HepG2 (cell line): ENCODE measurements around the gene ZNF235. TPM values are rescaled to one million over a fixed set of nuclear protein-coding genes. Genes with fewer than 3 reads are reported as not detected.

Experiments
- CBFB ChIP-seq: sonication (generic); formaldehyde crosslinking; IDR thresholded peaks from 2 replicates; pipeline ENCODE4 v1.4.0; 2020; ENCODE audit warnings: missing genetic modification reagents
- DR1 ChIP-seq: sonication (generic); formaldehyde crosslinking; IDR thresholded peaks from 2 replicates; pipeline ENCODE4 v1.8.0; 2021; ENCODE audit warnings: mild to moderate bottlenecking, missing genetic modification reagents, inconsistent platforms
- ETV5 ChIP-seq: IDR thresholded peaks from 2 replicates; pipeline ENCODE4 v1.6.1; 2018; ENCODE audit warnings: missing biosample characterization, missing genetic modification reagents, inconsistent platforms, borderline replicate concordance
- FOXK1 ChIP-seq: sonication (generic); formaldehyde crosslinking; IDR thresholded peaks from 2 replicates; pipeline ENCODE4 v1.4.0; 2020; ENCODE audit warnings: low read depth, missing genetic modification reagents, borderline replicate concordance
- FOXK2 ChIP-seq: fragments of 450-650 bp; IDR thresholded peaks from 2 replicates; pipeline ENCODE4 v1.6.1; 2016
- HOXD1 ChIP-seq: sonication (generic); formaldehyde crosslinking; IDR thresholded peaks from 2 replicates; pipeline ENCODE4 v1.5.0; 2020; ENCODE audit warnings: missing genetic modification reagents
- JDP2 ChIP-seq: sonication (generic); formaldehyde crosslinking; IDR thresholded peaks from 2 replicates; pipeline ENCODE4 v1.8.1; 2022; ENCODE audit warnings: missing genetic modification reagents, borderline replicate concordance
- KAT8 ChIP-seq: IDR thresholded peaks from 2 replicates; pipeline ENCODE4 v1.6.1; 2016; ENCODE audit warnings: missing genetic modification reagents, missing compliant biosample characterization
- NR3C1 ChIP-seq: sonication (generic); formaldehyde crosslinking; IDR thresholded peaks from 2 replicates; pipeline ENCODE4 v1.4.0; 2020; ENCODE audit warnings: missing genetic modification reagents
- RELA ChIP-seq: sonication (generic); formaldehyde crosslinking; IDR thresholded peaks from 2 replicates; pipeline ENCODE4 v1.4.0; 2020; ENCODE audit warnings: missing genetic modification reagents
- SNAPC2 ChIP-seq: sonication (generic); formaldehyde crosslinking; IDR thresholded peaks from 2 replicates; pipeline ENCODE4 v1.8.1; 2022; ENCODE audit warnings: mild to moderate bottlenecking, missing genetic modification reagents
- TCF7 ChIP-seq: sonication (generic); IDR thresholded peaks from 2 replicates; pipeline ENCODE4 v1.6.1; 2016; ENCODE audit warnings: antibody characterized with exemption, low read depth
- ZBTB20 ChIP-seq: sonication (generic); formaldehyde crosslinking; IDR thresholded peaks from 2 replicates; pipeline ENCODE4 v1.8.1; 2023; ENCODE audit warnings: missing genetic modification reagents, low read depth, mild to moderate bottlenecking, borderline replicate concordance
- ZBTB38 ChIP-seq: sonication (generic); formaldehyde crosslinking; IDR thresholded peaks from 2 replicates; pipeline ENCODE4 v1.5.1; 2020; ENCODE audit warnings: mild to moderate bottlenecking, missing genetic modification reagents
- ZC3H13 ChIP-seq: sonication (generic); formaldehyde crosslinking; IDR thresholded peaks from 2 replicates; pipeline ENCODE4 v1.8.1; 2023; ENCODE audit warnings: mild to moderate bottlenecking, missing genetic modification reagents, moderate library complexity
- ZEB1 ChIP-seq: IDR thresholded peaks from 2 replicates; pipeline ENCODE4 v1.6.1; 2012; ENCODE audit warnings: mild to moderate bottlenecking, low read depth, inconsistent platforms; ENCODE audit not compliant: insufficient replicate concordance
- ZFYVE20 ChIP-seq: sonication (generic); formaldehyde crosslinking; IDR thresholded peaks from 2 replicates; pipeline ENCODE4 v1.8.0; 2023; ENCODE audit warnings: low read depth, mild to moderate bottlenecking, moderate library complexity, missing genetic modification reagents, borderline replicate concordance
- ZNF225 ChIP-seq: sonication (generic); formaldehyde crosslinking; IDR thresholded peaks from 2 replicates; pipeline ENCODE4 v1.4.0; 2020; ENCODE audit warnings: mild to moderate bottlenecking, missing genetic modification reagents
- ZNF253 ChIP-seq: sonication (generic); formaldehyde crosslinking; IDR thresholded peaks from 2 replicates; pipeline ENCODE4 v1.8.0; 2022; ENCODE audit warnings: mild to moderate bottlenecking, missing genetic modification reagents, borderline replicate concordance
- ZNF343 ChIP-seq: sonication (generic); formaldehyde crosslinking; IDR thresholded peaks from 2 replicates; pipeline ENCODE4 v1.4.0; 2020; ENCODE audit warnings: mild to moderate bottlenecking, missing genetic modification reagents
- polyA plus RNA-seq, 8 experiments: library from polyadenylated mRNA; depleted of rRNA in 3 of 8; stranded (reverse) in 7 of 8; unstranded in 1 of 8; fragments of >200 nt; fragmentation: Illumina TruSeq in 4 of 8; extraction: Trizol in 4 of 8; gene quantifications; 2 replicates each; pipeline versions ENCODE4 v1.2.1 to v1.2.3, GENCODE V29; 2011 to 2016; ENCODE audit warnings: low read depth in 4 of 8, missing spikeins in 1 of 8, mixed read lengths in 1 of 8; ENCODE audit not compliant: insufficient read depth in 1 of 8
- total RNA-seq, 5 experiments: library from RNA; depleted of rRNA; stranded (reverse); fragments of >200 nt; fragmentation: Illumina TruSeq; extraction: Trizol; gene quantifications; 2 replicates each; pipeline ENCODE4 v1.2.3, GENCODE V29; 2016; ENCODE audit warnings: low read depth in 1 of 5
- TF ChIP-seq, protein P1 (sequence below): sonication (generic); formaldehyde crosslinking; IDR thresholded peaks from 2 replicates; pipeline ENCODE4 v1.8.0; 2022; ENCODE audit warnings: low read depth, missing genetic modification reagents
- TF ChIP-seq, protein P2 (sequence below): sonication (generic); formaldehyde crosslinking; conservative IDR thresholded peaks from 2 replicates; pipeline ENCODE4 v1.8.1; 2023; ENCODE audit warnings: missing genetic modification reagents
- TF ChIP-seq, protein P3 (sequence below): sonication (generic); formaldehyde crosslinking; IDR thresholded peaks from 2 replicates; pipeline ENCODE4 v1.5.1; 2020; ENCODE audit warnings: missing genetic modification reagents, mild to moderate bottlenecking, borderline replicate concordance
- TF ChIP-seq, protein P4 (sequence below): sonication (generic); formaldehyde crosslinking; IDR thresholded peaks from 2 replicates; pipeline ENCODE4 v1.4.0; 2020; ENCODE audit warnings: mild to moderate bottlenecking, missing genetic modification reagents
- TF ChIP-seq, protein P5 (sequence below): IDR thresholded peaks from 2 replicates; pipeline ENCODE4 v1.6.1; 2012; ENCODE audit warnings: inconsistent platforms
- TF ChIP-seq, protein P6 (sequence below): sonication (generic); formaldehyde crosslinking; IDR thresholded peaks from 2 replicates; pipeline ENCODE4 v1.5.0; 2020; ENCODE audit warnings: missing genetic modification reagents, mild to moderate bottlenecking, borderline replicate concordance

Gene ZNF235
- total and polyA plus RNA-seq, 2 of the 13 experiments (the other 11 are each of a cell fraction or from before 2014, with no cell fraction given), result 4.8 to 5.5 TPM

DNA sequence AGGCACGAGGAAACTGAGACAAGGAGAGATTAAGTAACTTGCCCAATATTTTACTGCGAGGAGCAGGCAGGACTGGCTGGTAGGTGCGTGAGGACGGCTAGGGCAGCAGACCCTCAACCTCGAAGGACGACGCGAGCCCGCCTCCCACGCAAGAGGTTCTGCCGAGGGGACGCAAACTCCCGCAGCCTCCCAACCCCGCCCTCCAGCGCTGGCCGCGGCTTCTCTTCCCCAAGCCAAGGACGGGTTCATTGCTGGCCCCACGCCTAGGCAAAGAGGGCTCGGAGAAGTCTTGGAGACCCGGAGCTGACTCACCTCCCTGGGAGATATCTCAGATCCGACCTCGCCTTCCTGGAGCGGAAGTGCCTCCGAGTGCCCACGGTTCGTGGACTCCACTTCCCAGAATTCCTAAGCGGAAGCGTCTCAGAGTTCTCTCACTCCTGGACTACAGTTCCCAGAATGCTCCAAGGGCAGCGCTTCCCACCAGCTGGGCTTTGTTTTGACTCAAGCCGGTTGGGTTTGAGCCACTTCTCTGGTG, at the start of gene ZNF235 (continued):
- TF ChIP-seq, protein P1, sequence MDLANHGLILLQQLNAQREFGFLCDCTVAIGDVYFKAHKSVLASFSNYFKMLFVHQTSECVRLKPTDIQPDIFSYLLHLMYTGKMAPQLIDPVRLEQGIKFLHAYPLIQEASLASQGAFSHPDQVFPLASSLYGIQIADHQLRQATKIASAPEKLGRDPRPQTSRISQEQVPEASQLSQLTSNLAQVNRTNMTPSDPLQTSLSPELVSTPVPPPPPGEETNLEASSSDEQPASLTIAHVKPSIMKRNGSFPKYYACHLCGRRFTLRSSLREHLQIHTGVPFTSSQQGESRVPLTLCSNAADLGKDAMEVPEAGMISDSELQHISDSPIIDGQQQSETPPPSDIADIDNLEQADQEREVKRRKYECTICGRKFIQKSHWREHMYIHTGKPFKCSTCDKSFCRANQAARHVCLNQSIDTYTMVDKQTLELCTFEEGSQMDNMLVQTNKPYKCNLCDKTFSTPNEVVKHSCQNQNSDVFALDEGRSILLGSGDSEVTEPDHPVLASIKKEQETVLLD (CRISPR knock-in tag), result no peak
- TF ChIP-seq ZNF343 (CRISPR knock-in tag), result peak; percentile 48; the same call in 1 of the 2 replicates
- no peak for TF ChIP-seq JDP2 (CRISPR knock-in tag)
- TF ChIP-seq KAT8 (CRISPR knock-in tag), result peak; percentile 88
- TF ChIP-seq, protein P2, sequence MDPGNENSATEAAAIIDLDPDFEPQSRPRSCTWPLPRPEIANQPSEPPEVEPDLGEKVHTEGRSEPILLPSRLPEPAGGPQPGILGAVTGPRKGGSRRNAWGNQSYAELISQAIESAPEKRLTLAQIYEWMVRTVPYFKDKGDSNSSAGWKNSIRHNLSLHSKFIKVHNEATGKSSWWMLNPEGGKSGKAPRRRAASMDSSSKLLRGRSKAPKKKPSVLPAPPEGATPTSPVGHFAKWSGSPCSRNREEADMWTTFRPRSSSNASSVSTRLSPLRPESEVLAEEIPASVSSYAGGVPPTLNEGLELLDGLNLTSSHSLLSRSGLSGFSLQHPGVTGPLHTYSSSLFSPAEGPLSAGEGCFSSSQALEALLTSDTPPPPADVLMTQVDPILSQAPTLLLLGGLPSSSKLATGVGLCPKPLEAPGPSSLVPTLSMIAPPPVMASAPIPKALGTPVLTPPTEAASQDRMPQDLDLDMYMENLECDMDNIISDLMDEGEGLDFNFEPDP (CRISPR knock-in tag), result no peak
- TF ChIP-seq ZNF253, result no peak
- no peak for TF ChIP-seq ZEB1
- 0 out of 2 replicates have a peak, but pooled peaks have one; percentile 20 for TF ChIP-seq ZBTB38
- TF ChIP-seq, protein P3, sequence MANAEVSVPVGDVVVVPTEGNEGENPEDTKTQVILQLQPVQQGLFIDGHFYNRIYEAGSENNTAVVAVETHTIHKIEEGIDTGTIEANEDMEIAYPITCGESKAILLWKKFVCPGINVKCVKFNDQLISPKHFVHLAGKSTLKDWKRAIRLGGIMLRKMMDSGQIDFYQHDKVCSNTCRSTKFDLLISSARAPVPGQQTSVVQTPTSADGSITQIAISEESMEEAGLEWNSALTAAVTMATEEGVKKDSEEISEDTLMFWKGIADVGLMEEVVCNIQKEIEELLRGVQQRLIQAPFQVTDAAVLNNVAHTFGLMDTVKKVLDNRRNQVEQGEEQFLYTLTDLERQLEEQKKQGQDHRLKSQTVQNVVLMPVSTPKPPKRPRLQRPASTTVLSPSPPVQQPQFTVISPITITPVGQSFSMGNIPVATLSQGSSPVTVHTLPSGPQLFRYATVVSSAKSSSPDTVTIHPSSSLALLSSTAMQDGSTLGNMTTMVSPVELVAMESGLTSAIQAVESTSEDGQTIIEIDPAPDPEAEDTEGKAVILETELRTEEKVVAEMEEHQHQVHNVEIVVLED (CRISPR knock-in tag), result peak; percentile 72
- no peak for TF ChIP-seq ZC3H13 (CRISPR knock-in tag)
- TF ChIP-seq, protein P4, sequence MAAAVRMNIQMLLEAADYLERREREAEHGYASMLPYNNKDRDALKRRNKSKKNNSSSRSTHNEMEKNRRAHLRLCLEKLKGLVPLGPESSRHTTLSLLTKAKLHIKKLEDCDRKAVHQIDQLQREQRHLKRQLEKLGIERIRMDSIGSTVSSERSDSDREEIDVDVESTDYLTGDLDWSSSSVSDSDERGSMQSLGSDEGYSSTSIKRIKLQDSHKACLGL (CRISPR knock-in tag), result no peak
- no peak for TF ChIP-seq HOXD1 (CRISPR knock-in tag)
- no peak for TF ChIP-seq FOXK2
- TF ChIP-seq SNAPC2 (CRISPR knock-in tag), result no peak
- TF ChIP-seq NR3C1, result no peak
- TF ChIP-seq CBFB (CRISPR knock-in tag), result no peak
- peak; percentile 57; the same call in 1 of the 2 replicates for TF ChIP-seq ZBTB20
- peak; percentile 68; the same call in 1 of the 2 replicates for TF ChIP-seq ETV5
- no peak for TF ChIP-seq TCF7
- no peak for TF ChIP-seq ZFYVE20
- TF ChIP-seq FOXK1 (CRISPR knock-in tag), result peak; percentile 19; the same call in 1 of the 2 replicates
- no peak for TF ChIP-seq DR1 (CRISPR knock-in tag)
- TF ChIP-seq, protein P5, sequence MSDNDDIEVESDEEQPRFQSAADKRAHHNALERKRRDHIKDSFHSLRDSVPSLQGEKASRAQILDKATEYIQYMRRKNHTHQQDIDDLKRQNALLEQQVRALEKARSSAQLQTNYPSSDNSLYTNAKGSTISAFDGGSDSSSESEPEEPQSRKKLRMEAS, result peak; percentile 56
- peak; percentile 90 for TF ChIP-seq ZNF225 (CRISPR knock-in tag)
- no peak for TF ChIP-seq RELA
- TF ChIP-seq, protein P6, sequence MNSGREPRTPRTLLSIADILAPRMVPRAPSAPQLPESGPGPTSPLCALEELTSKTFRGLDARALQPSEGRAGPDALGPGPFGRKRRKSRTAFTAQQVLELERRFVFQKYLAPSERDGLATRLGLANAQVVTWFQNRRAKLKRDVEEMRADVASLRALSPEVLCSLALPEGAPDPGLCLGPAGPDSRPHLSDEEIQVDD (CRISPR knock-in tag), result peak; percentile 77; the same call in 1 of the 2 replicates
